ENCODE measurements around the gene CCDC80.
"Not testable (repeated sequence)": the region's sequence is repeated elsewhere in the genome, so short reads cannot be mapped to it uniquely, and the experiment has no call there.

CCDC80 gene

GRCh38 chr3:112585782-112586181 lies 55.2 kb downstream of the CCDC80 start:
- DNase-seq, result no peak

DNA sequence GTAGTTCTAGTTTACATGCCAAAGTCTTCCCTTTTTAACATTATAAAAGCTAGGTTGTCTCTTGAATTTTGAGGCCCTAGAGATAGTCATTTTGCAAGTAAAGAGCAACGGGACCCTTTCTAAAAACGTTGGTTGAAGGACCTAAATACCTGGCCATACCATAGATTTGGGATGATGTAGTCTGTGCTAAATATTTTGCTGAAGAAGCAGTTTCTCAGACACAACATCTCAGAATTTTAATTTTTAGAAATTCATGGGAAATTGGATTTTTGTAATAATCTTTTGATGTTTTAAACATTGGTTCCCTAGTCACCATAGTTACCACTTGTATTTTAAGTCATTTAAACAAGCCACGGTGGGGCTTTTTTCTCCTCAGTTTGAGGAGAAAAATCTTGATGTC lies 57.8 kb downstream of the CCDC80 start:
- no peak for DNase-seq

GRCh38 chr3:112582244-112582874 lies 58.6 kb downstream of the CCDC80 start:
- no peak for DNase-seq

DNA sequence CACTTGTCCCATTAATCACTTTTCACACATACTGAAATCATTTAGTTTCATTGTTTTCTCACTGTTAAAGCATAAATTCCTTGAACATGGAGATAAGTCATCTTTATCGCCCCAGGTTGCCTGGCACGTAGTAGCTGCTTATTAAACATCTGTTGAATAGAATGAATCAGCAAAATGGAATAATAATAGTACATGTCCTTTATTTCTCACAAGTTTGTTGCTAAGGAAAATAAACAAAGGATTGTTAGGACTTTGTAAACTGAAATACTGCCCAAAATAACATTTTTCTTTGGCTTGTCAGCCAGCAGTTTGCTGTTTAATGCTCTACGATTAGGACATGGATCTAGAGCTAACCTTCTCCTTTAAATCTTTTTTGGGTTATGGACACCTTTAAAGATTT lies 61.2 kb downstream of the CCDC80 start:
- no peak for DNase-seq

GRCh38 chr3:112579232-112579631 lies 61.7 kb downstream of the CCDC80 start:
- no peak for DNase-seq

DNA sequence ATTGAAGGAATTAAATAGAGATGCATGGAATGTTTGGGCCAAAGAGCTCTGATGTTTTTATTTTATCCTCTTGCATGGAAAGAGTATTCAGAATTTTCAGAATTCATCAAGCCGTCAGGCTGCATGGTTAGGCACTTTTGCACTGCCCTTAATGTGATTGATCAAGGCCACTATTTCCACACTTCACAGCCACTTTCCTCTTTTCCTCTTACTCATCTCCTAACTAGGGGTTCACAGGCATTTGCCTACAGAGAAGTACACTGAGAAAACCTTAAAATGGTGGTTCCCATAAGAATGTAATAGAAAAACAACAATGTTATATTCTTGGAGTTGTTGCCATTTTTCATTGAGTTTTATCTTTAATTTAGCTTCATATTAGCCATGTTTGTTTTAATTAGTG lies 68.2 kb downstream of the CCDC80 start:
- DNase-seq, result no peak

GRCh38 chr3:112569265-112569664 lies 71.7 kb downstream of the CCDC80 start:
- DNase-seq, result no peak

GRCh38 chr3:112568642-112569041 lies 72.3 kb downstream of the CCDC80 start:
- DNase-seq, result no peak

DNA sequence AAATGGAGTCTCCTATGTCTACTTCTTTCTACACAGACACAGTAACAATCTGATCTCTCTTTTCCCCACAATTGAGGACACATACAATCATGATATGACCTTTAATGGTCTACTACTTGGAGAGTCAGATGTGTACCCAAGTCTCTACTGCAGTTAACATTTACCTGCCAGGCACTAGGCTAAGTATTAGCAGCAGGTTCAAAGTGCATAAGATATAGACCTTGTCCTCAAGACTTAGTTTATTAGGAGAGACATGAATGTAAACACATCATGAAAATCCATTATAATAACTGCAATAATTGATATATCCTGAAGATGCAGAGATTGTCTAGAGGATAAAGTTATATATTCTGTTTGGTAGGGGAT lies 76.0 kb downstream of the CCDC80 start:
- no peak for DNase-seq

DNA sequence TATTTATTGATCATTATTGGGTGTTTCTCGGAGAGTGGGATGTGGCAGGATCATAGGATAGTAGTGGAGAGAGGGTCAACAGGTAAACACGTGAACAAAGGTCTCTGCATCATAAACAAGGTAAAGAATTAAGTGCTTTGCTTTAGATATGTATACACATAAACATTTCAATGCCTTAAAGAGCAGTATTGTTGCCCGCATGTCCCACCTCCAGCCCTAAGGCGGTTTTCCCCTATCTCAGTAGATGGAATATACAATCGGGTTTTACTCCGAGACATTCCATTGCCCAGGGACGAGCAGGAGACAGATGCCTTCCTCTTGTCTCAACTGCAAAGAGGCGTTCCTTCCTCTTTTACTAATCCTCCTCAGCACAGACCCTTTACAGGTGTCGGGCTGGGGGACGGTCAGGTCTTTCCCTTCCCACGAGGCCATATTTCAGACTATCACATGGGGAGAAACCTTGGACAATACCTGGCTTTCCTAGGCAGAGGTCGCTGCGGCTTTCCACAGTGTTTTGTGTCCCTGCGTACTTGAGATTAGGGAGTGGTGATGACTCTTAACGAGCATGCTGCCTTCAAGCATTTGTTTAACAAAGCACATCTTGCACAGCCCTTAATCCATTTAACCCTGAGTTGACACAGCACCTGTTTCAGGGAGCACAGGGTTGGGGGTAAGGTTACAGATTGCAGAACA lies 76.5 kb downstream of the CCDC80 start:
- DNase-seq, result not testable (repeated sequence)

DNA sequence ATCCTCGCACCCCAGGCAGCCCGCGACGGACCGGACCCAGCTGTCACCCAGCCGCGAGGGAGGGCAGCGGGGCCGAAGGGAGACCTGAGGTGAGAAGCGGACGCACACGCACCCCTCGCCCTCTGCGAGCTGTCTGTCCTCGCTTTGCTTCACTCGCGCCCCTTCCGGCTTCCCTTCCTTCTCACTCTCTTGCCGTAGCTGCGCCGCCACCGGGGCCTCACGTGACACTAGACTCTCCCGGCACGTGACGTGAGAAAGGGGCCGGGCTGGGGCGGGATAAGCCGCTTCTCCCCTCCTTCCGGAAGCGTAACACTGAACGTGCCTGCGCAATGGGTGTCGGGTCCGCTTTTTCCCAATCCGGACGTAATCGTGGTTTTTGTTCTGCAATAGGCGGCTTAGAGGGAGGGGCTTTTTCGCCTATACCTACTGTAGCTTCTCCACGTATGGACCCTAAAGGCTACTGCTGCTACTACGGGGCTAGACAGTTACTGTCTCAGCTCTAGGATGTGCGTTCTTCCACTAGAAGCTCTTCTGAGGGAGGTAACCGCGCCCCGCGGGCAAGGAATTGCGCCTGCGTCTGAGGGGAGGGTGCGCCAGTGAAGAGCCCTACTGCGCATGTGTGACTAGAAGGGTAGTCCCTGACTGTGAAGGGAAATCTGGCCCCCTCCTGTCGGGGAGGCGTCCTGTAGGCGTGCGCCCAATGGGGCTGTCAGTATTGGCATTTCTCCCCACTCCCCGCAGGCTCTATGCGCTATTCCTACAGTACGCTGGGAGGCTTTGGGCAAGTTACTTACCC lies 79.0 kb downstream of the CCDC80 start, which contains the start of the genes ATG3 and SLC35A5:
Gene ATG3 (minus strand): TSS at position 229 of the 796 bp plus-strand sequence. CDS start 434 bp downstream, outside the sequence.
Gene SLC35A5 (plus strand): TSS at position 312 of the 796 bp plus-strand sequence. CDS start 1,359 bp downstream, outside the sequence.
- peak; percentile 90 to 100 (median 99) for DNase-seq

DNA sequence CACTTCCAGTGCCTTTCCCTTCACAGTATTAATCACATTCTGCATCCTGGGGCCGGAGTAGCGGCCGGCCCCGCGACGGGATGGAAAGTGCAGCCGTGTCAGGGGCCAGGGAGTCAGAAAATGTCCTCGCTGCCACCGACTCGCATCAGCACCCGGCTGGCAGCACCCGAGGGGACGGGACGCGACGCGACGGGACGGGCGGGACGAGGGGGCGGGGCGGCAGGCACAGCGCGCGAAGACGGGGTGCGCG lies 79.5 kb downstream of the CCDC80 start:
- peak in 1 of 14 donors; percentile 75 for DNase-seq

GRCh38 chr3:112560721-112561483 lies 80.0 kb downstream of the CCDC80 start:
- peak in 6 of 14 donors; percentile 46 to 83 (median 73) for DNase-seq

DNA sequence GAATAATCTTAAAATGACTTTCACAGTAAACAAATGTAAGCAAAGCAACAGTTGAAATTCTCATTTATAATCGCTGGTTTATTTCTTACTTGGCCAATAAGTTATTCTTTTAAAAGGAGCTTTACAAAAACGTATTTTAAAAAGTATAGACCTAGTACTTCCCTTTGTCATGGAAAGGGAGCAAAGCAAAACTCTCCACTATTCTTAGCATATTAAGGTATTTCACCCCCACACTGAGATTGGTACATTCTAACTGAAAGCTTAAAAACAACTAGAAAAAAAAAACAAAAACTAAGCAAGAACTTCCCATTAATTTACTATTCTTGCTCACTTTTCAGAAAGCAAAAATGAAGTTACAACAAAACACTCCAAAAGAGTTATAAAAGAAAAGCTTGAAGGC lies 80.6 kb downstream of the CCDC80 start:
- no peak for DNase-seq

DNA sequence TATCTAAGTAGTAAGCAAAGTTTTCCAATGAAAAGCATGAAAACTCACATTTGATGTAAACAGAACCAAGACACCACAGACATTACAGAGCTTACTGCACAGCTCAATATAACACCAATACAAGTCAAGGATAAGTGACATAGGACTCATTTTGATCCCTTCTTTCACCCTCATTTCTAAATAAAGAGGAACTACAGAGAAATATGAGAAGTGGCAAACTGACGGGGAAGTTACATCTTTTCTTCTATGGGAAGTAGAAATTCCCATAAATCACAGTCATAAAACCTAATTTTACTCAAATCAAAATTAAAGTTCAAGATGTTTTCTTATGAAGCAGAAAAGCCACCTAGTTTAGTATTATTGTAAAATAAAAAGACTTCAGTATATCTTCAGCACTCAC lies 83.0 kb downstream of the CCDC80 start:
- no peak for DNase-seq

GRCh38 chr3:112555535-112556170 lies 85.3 kb downstream of the CCDC80 start:
- no peak for DNase-seq

- DNase-seq, result no peak
Observed at GRCh38 chr3:112550859-112551258, 90.1 kb downstream of the CCDC80 start.

All from C1 segment of cervical spinal cord (tissue), 14 donors.